A673 (cell line): ENCODE data around the gene KIRREL3. TPM values are rescaled to one million over a fixed set of nuclear protein-coding genes. Genes with fewer than 3 reads are reported as not detected.

Experiments
- BruUV-seq: library from RNA; stranded (reverse); fragments of 400-500 nt; replicated peaks from 2 replicates; lab custom pipeline; 2021; lab: Mats Ljungman, UMichigan
- CTCF ChIA-PET: fragments of 300-600 bp; sonication (Branson Sonifier 250); formaldehyde crosslinking; loops from one replicate; lab custom pipeline; 2022; ENCODE audit warnings: antibody characterized with exemption; lab: Charles Lee
- POLR2A ChIA-PET: fragments of 300-600 bp; sonication (Branson Sonifier 250); formaldehyde crosslinking; loops from one replicate; lab custom pipeline; 2022; ENCODE audit warnings: antibody characterized with exemption; ENCODE audit not compliant: low non-redundant PET; lab: Charles Lee
- DNase-seq: peaks from one replicate; pipeline ENCODE4 v3.0.0-alpha.2; 2015; ENCODE audit warnings: low spot score
- H3K27ac ChIP-seq: fragments of 200-600 bp; sonication (generic); 2 replicates; pipeline ENCODE4 v1.5.1; 2016; ENCODE audit warnings: mixed run types, low read depth, mild to moderate bottlenecking, mixed read lengths, antibody characterized with exemption, low read length; ENCODE audit not compliant: poor library complexity, severe bottlenecking
- H3K27me3 ChIP-seq: fragments of 200-600 bp; sonication (generic); replicated peaks from 2 replicates; pipeline ENCODE4 v1.6.1; 2017; ENCODE audit warnings: mixed run types, low read depth, mild to moderate bottlenecking, mixed read lengths, antibody characterized with exemption, low read length; ENCODE audit not compliant: insufficient read depth, poor library complexity
- H3K36me3 ChIP-seq: fragments of 200-600 bp; sonication (generic); 2 replicates; pipeline ENCODE4 v1.6.1; 2016; ENCODE audit warnings: mixed run types, mild to moderate bottlenecking, mixed read lengths, antibody characterized with exemption, low read length; ENCODE audit not compliant: insufficient read depth, poor library complexity, severe bottlenecking
- H3K4me1 ChIP-seq: fragments of 200-600 bp; sonication (generic); 2 replicates; pipeline ENCODE4 v1.6.1; 2017; ENCODE audit warnings: mixed run types, mild to moderate bottlenecking, mixed read lengths, antibody characterized with exemption, low read length; ENCODE audit not compliant: insufficient read depth, poor library complexity, severe bottlenecking
- H3K4me3 ChIP-seq: fragments of 200-600 bp; sonication (generic); 2 replicates; pipeline ENCODE4 v1.5.1; 2016; ENCODE audit warnings: low read depth, mixed run types, mild to moderate bottlenecking, mixed read lengths, low read length; ENCODE audit not compliant: poor library complexity, severe bottlenecking
- H3K9me3 ChIP-seq: fragments of 200-600 bp; sonication (generic); 2 replicates; pipeline ENCODE4 v1.6.1; 2016; ENCODE audit warnings: mixed run types, low read depth, mild to moderate bottlenecking, mixed read lengths, antibody characterized with exemption, low read length; ENCODE audit not compliant: poor library complexity, severe bottlenecking
- CTCF ChIP-seq: fragments of 300-800, 200-600 bp; sonication (generic); conservative IDR thresholded peaks from 2 replicates; pipeline ENCODE4 v1.5.1; 2017; ENCODE audit warnings: low read depth, mild to moderate bottlenecking, antibody characterized with exemption, low read length, moderate library complexity, mixed read lengths
- EZH2 ChIP-seq: fragments of 200-600 bp; sonication (generic); IDR thresholded peaks from 2 replicates; pipeline ENCODE4 v1.6.1; 2017; ENCODE audit warnings: borderline replicate concordance, low read depth, mild to moderate bottlenecking, mixed read lengths, antibody characterized with exemption, low read length; ENCODE audit not compliant: poor library complexity, severe bottlenecking
- intact Hi-C: fragments of 100-400 bp; cut with micrococcal nuclease; formaldehyde crosslinking; loops from one replicate; pipeline ENCODE4 v1.10.0; 2022; ENCODE audit not compliant: unreplicated experiment
- total RNA-seq: library from RNA; stranded (reverse); gene quantifications from 2 replicates; pipeline ENCODE4 v1.2.3, GENCODE V29; 2021

The KIRREL3 gene
- total RNA-seq, 1 experiment from 2014 or later = not detected

GRCh38 chr11:126538071-126538470 is 462.5 kb downstream of the KIRREL3 start:
- Histone ChIP-seq H3K4me3 (no peak overlapping the region), H3K27me3 (no peaks in the 10 kb centered on the region), H3K4me1 (peaks cover under 1% of the 10 kb centered on the region), H3K27ac (no peak overlapping the region), H3K36me3 (no peaks in the 10 kb centered on the region), H3K9me3 (no peaks in the 10 kb centered on the region)
- intact Hi-C loops = no loop called here
- TF ChIP-seq CTCF = no peak
- TF ChIP-seq EZH2 = no peak
- CTCF ChIA-PET = no interaction called here
- peak; percentile 30 for DNase-seq
- BruUV-seq = no TSS peak
- POLR2A ChIA-PET = interaction anchor here (0.7 kb wide), 1 partner anchor 235 kb away, joined by 4 read pairs; no protein-coding TSS in a partner anchor

DNA sequence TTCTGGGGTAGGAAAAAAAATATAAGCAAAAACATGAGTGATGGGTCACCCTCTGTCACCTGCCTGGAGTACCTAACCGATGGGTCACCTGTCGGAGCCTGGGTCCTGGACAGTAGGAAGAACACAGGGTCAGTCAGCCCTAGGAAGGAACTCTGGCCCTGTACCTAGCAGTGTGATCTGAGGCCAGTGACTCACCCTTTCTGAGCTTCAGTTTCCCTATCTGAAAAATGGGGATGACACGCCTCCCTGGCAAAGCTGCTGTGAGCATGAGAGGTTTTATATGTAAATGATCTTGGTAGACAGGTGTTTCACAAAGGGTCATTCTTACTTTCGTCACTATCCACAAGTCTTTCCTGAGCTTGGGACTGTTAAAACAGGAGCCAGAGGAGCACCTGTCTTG is 463.1 kb downstream of the KIRREL3 start:
- CTCF ChIA-PET = no interaction called here
- Histone ChIP-seq H3K4me3 (no peak overlapping the region), H3K4me1 (no peaks in the 10 kb centered on the region), H3K9me3 (no peaks in the 10 kb centered on the region), H3K36me3 (no peaks in the 10 kb centered on the region), H3K27ac (no peak overlapping the region), H3K27me3 (no peaks in the 10 kb centered on the region)
- POLR2A ChIA-PET = interaction anchor here (0.7 kb wide), 1 partner anchor 236 kb away, joined by 4 read pairs; no protein-coding TSS in a partner anchor
- intact Hi-C loops = no loop called here
- TF ChIP-seq CTCF = no peak
- TF ChIP-seq EZH2 = no peak
- BruUV-seq = no TSS peak
- DNase-seq = no peak

- CTCF ChIA-PET = no interaction called here
These were observed 466.3 kb downstream of the KIRREL3 start for GRCh38 chr11:126534141-126534805.

More at GRCh38 chr11:126534141-126534805, 466.3 kb downstream of the KIRREL3 start:
- H3K4me3 ChIP-seq = no peak overlapping the region
- TF ChIP-seq EZH2 (no peak), CTCF (no peak)
- no peak overlapping the region for H3K27ac ChIP-seq
- H3K36me3 ChIP-seq = no peaks in the 10 kb centered on the region
- no TSS peak for BruUV-seq
- no peaks in the 10 kb centered on the region for H3K9me3 ChIP-seq
- POLR2A ChIA-PET = no interaction called here
- H3K27me3 ChIP-seq = no peaks in the 10 kb centered on the region
- H3K4me1 ChIP-seq = no peaks in the 10 kb centered on the region
- DNase-seq = no peak
- intact Hi-C loops = no loop called here
